Osteoblast (primary cell): Measurements from ENCODE around the gene UNG. TPM values are rescaled to one million over a fixed set of nuclear protein-coding genes. Genes with fewer than 3 reads are reported as not detected.

Experiments
- DNase-seq: peaks from one replicate; pipeline ENCODE4 v3.0.0; 2011; ENCODE audit warnings: low spot score, mixed read lengths; ENCODE audit not compliant: insufficient read length; ENCODE audit errors: missing footprints
- H2AFZ ChIP-seq: 2 replicates; pipeline ENCODE4 v1.6.0; 2011; ENCODE audit warnings: mild to moderate bottlenecking, low read length
- H3K27ac ChIP-seq: 2 replicates; pipeline ENCODE4 v1.5.1; 2011; ENCODE audit warnings: mild to moderate bottlenecking, low read depth, low read length, moderate library complexity
- H3K27me3 ChIP-seq: 2 replicates; pipeline ENCODE4 v1.6.0; 2012; ENCODE audit warnings: mild to moderate bottlenecking, control low read depth, inconsistent platforms, low read length, moderate library complexity; ENCODE audit not compliant: insufficient read depth
- H3K36me3 ChIP-seq: 2 replicates; pipeline ENCODE4 v1.5.1; 2011; ENCODE audit warnings: mild to moderate bottlenecking, low read length, control low read depth, moderate library complexity; ENCODE audit not compliant: insufficient read depth
- H3K4me1 ChIP-seq: 2 replicates; pipeline ENCODE4 v1.5.1; 2011; ENCODE audit warnings: mild to moderate bottlenecking, low read length, control low read depth, moderate library complexity; ENCODE audit not compliant: insufficient read depth
- H3K4me2 ChIP-seq: 2 replicates; pipeline ENCODE4 v1.6.0; 2011; ENCODE audit warnings: mild to moderate bottlenecking, low read length; ENCODE audit not compliant: insufficient read depth
- H3K4me3 ChIP-seq: fragments of 200-600 bp; sonication (generic); 3 replicates; pipeline ENCODE4 v1.5.1; 2012; ENCODE audit warnings: mild to moderate bottlenecking, low read length, inconsistent platforms; ENCODE audit not compliant: insufficient read depth
- H3K79me2 ChIP-seq: 2 replicates; pipeline ENCODE4 v1.6.0; 2012; ENCODE audit warnings: mild to moderate bottlenecking, low read length, control low read depth, inconsistent platforms; ENCODE audit not compliant: insufficient read depth
- H3K9me3 ChIP-seq: 2 replicates; pipeline ENCODE4 v1.5.1; 2011; ENCODE audit warnings: low read depth, low read length, control low read depth
- H4K20me1 ChIP-seq: 2 replicates; pipeline ENCODE4 v1.6.0; 2012; ENCODE audit warnings: mild to moderate bottlenecking, low read length, control low read depth; ENCODE audit not compliant: insufficient read depth
- CTCF ChIP-seq: IDR thresholded peaks from 2 replicates; pipeline ENCODE4 v1.5.1; 2011; ENCODE audit warnings: mild to moderate bottlenecking, low read depth, low read length, moderate library complexity; ENCODE audit errors: extremely low read depth
- total RNA-seq: library from RNA; depleted of rRNA; stranded (reverse); fragments of >200 nt; gene quantifications from 2 replicates; pipeline ENCODE4 v1.2.3, GENCODE V29; 2012

Gene UNG
- total RNA-seq, 1 donor = 38.0 TPM

DNA sequence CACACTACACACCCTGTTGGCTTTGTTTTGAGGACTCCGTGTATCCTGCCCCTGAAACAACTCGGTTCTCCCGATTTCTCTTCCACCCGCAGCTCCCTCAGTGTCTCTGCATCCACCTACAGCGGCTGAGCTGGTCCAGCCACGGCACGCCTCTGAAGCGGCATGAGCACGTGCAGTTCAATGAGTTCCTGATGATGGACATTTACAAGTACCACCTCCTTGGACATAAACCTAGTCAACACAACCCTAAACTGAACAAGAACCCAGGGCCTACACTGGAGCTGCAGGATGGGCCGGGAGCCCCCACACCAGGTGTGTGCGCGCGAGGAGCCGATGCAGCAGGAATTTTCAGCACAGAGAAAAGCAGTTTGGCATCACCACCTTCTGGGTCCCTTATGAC lies 14.6 kb upstream of the UNG start:
- H3K4me2 ChIP-seq = no peak overlapping the region
- no peaks in the 10 kb centered on the region for H3K9me3 ChIP-seq
- peaks cover 40% of the 10 kb centered on the region for H3K36me3 ChIP-seq
- H3K27ac ChIP-seq = no peak overlapping the region
- no peaks in the 10 kb centered on the region for H3K27me3 ChIP-seq
- no peak for TF ChIP-seq CTCF
- H3K4me1 ChIP-seq = no peaks in the 10 kb centered on the region
- no peaks in the 10 kb centered on the region for H3K79me2 ChIP-seq
- no peak overlapping the region for H3K4me3 ChIP-seq
- H2AFZ ChIP-seq = no peak overlapping the region
- no peak for DNase-seq
- no peaks in the 10 kb centered on the region for H4K20me1 ChIP-seq

DNA sequence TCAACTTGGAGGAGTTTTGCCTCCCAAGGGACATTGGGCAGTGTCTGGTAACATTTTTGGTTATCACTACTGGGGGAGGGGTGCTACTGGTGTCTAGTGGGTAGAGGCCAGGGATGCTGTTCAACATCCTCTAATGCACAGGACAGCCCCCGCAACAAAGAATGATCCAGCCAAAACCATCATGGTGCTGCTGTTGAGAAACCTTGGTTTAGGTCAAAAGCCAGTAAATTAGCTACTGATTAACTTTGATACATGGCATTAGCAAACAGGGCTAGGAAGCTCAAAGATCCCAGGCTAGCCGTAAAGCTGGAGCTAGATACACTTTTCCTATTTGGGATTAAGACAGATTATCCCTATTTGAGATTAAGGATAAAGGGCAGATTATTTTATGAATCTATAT lies 13.0 kb upstream of the UNG start:
- H3K27me3 ChIP-seq = no peaks in the 10 kb centered on the region
- H3K4me1 ChIP-seq = no peaks in the 10 kb centered on the region
- H3K36me3 ChIP-seq = peaks cover 54% of the 10 kb centered on the region
- no peaks in the 10 kb centered on the region for H3K79me2 ChIP-seq
- no peak overlapping the region for H3K4me3 ChIP-seq
- H4K20me1 ChIP-seq = peaks cover 2% of the 10 kb centered on the region
- no peak for TF ChIP-seq CTCF
- no peak overlapping the region for H3K4me2 ChIP-seq
- DNase-seq = no peak
- H3K9me3 ChIP-seq = no peaks in the 10 kb centered on the region
- H3K27ac ChIP-seq = no peak overlapping the region
- no peak overlapping the region for H2AFZ ChIP-seq

- no peak for TF ChIP-seq CTCF
- Histone ChIP-seq H3K36me3 (peaks cover 58% of the 10 kb centered on the region), H3K4me2 (no peak overlapping the region), H3K79me2 (peaks cover 2% of the 10 kb centered on the region), H3K27ac (no peak overlapping the region), H3K27me3 (no peaks in the 10 kb centered on the region), H3K4me1 (no peaks in the 10 kb centered on the region), H3K4me3 (no peak overlapping the region), H2AFZ (no peak overlapping the region), H4K20me1 (peaks cover 2% of the 10 kb centered on the region), H3K9me3 (no peaks in the 10 kb centered on the region)
- no peak for DNase-seq
These were observed 11.8 kb upstream of the UNG start for GRCh38 chr12:109085590-109085989.

- Histone ChIP-seq H3K27ac (no peak overlapping the region), H3K27me3 (no peaks in the 10 kb centered on the region), H4K20me1 (peaks cover 2% of the 10 kb centered on the region), H3K79me2 (peaks cover 7% of the 10 kb centered on the region), H3K4me3 (no peak overlapping the region), H3K36me3 (peaks cover 50% of the 10 kb centered on the region), H3K4me1 (peaks cover 6% of the 10 kb centered on the region), H3K4me2 (no peak overlapping the region), H2AFZ (no peak overlapping the region), H3K9me3 (no peaks in the 10 kb centered on the region)
- DNase-seq = no peak
- TF ChIP-seq CTCF = no peak
These were observed 10.1 kb upstream of the UNG start for GRCh38 chr12:109087250-109087649.
